Measurements from ENCODE around the gene SURF1. TPM values are rescaled to one million over a fixed set of nuclear protein-coding genes. Genes with fewer than 3 reads are reported as not detected.
A peak's percentile ranks its signal among the peaks of the same experiment; 100 is the strongest.

The SURF1 gene
- total RNA-seq, 1 donor from 2014 or later = 40.8 TPM

- TF ChIP-seq, protein P1, sequence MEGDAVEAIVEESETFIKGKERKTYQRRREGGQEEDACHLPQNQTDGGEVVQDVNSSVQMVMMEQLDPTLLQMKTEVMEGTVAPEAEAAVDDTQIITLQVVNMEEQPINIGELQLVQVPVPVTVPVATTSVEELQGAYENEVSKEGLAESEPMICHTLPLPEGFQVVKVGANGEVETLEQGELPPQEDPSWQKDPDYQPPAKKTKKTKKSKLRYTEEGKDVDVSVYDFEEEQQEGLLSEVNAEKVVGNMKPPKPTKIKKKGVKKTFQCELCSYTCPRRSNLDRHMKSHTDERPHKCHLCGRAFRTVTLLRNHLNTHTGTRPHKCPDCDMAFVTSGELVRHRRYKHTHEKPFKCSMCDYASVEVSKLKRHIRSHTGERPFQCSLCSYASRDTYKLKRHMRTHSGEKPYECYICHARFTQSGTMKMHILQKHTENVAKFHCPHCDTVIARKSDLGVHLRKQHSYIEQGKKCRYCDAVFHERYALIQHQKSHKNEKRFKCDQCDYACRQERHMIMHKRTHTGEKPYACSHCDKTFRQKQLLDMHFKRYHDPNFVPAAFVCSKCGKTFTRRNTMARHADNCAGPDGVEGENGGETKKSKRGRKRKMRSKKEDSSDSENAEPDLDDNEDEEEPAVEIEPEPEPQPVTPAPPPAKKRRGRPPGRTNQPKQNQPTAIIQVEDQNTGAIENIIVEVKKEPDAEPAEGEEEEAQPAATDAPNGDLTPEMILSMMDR (conservative IDR thresholded peaks at IDR 0.05) = no peak
- H3K9me3 Mint-ChIP-seq = no peaks in the 10 kb centered on the region
- no peaks in the 10 kb centered on the region for H3K36me3 Mint-ChIP-seq
- no peak overlapping the region for H3K4me3 Mint-ChIP-seq
- H3K27ac Mint-ChIP-seq = no peak overlapping the region
- DNase-seq (ENCODE audit: extremely low spot score, unreplicated experiment) = no peak
- no peaks in the 10 kb centered on the region for H3K27me3 Mint-ChIP-seq
- H3K4me1 Mint-ChIP-seq (ENCODE audit: unreplicated experiment) = no peaks in the 10 kb centered on the region
These were observed 27.2 kb upstream of the SURF1 start for GRCh38 chr9:133383438-133383837.

DNA sequence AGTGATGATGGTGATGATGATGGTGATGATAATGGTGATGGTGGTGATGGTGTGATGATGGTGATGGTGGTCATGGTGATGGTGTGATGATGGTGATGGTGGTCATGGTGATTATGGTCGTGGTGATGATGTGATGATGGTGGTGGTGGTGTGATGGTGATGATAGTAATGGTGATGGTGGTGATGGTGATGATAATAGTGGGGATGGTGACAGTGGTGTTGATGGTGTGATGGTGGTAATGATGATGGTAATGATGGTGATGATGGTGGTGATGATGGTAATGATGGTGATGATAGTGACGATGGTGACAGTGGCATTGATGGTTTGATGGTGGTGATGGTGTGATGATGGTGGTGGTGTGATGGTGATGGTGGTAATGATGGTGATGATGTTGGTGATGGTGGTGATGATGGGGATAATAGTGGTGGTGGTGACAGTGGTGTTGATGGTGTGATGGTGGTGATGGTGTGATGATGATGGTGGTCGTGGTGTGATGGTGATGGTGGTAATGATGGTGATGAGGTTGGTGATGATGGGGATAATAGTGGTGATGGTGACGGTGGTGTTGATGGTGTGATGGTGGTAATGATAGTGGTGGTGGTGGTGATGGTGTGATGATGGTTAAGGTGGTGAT, 26.3 kb upstream of the SURF1 start:
- Mint-ChIP-seq H3K36me3 (no peaks in the 10 kb centered on the region), H3K27me3 (no peaks in the 10 kb centered on the region), H3K4me3 (no peak overlapping the region), H3K4me1 (ENCODE audit: unreplicated experiment) (no peaks in the 10 kb centered on the region), H3K27ac (no peak overlapping the region), H3K9me3 (no peaks in the 10 kb centered on the region)
- TF ChIP-seq, protein P1 (conservative IDR thresholded peaks at IDR 0.05) = no peak
- no peak for DNase-seq (ENCODE audit: extremely low spot score, unreplicated experiment)

DNA sequence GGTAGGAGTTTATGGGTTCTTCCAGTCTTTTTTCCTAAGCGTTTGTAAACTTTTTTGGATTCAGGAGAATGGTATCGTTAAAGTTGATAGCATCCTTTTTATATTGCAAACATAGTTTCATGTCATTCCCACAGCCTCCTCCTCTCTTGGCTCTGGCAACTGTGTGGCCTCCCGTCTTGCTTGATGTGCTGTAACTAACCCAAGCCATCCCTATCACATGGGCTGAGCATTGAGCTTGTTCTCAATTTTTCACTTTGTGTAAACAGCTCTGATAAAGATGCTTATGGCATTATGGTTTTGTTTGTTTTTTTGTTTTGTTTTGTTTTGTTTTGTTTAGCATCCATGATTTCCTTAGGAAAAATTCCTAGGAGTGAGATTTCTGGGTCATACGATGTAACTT, 24.4 kb upstream of the SURF1 start:
- no peak for DNase-seq (ENCODE audit: extremely low spot score, unreplicated experiment)
- no peaks in the 10 kb centered on the region for H3K36me3 Mint-ChIP-seq
- no peaks in the 10 kb centered on the region for H3K9me3 Mint-ChIP-seq
- no peak overlapping the region for H3K27ac Mint-ChIP-seq
- H3K4me1 Mint-ChIP-seq (ENCODE audit: unreplicated experiment) = no peaks in the 10 kb centered on the region
- H3K4me3 Mint-ChIP-seq = no peak overlapping the region
- TF ChIP-seq, protein P1 (conservative IDR thresholded peaks at IDR 0.05) = no peak
- H3K27me3 Mint-ChIP-seq = no peaks in the 10 kb centered on the region

DNA sequence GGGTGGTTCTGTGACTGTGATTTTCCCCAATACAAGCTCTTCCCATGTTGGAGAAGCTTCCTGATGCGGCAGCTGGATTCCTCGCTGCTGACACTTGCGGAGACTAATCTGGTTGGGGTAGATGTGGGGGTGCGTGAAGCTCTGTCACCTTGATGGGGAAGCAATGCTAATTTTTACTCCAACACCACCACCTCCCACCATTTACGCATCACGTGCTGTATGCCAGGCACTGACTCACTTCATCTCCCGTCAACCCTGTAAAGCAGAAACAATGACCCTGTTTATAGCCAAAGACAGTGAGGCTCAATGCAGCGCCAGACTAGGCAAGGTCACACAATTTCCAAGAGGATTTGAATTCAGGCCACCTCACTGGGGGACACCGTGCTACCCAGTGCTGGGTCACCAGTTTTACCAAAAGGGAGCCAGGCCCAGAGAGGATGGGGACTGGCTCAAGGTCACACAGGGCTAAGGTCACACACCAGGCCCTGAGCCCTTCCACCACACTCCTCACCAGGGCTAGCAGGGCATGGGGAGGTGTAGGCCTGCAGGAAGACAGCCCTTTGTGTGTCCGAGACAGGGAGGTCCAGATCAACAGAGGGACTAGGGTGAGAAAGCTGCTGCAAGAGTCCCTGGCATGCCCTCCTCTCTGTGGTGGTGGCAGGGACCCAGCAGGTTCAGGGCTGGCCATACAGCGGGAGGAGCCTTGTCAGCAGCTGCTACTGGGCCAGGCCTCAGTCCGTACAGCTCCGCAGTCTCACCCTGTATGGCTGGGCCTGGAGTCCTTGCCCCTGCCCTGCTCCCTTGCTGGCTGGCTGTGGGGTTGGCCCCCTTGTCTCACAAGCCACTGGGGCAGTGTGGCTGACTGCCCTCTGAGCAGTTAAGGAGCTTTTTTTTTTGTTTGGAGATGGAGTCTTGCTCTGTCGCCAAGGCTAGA, 23.1 kb upstream of the SURF1 start:
- peaks cover 4% of the 10 kb centered on the region for H3K36me3 Mint-ChIP-seq

GRCh38 chr9:133378408-133378962, 22.2 kb upstream of the SURF1 start:
- H3K4me3 Mint-ChIP-seq = peak overlapping the region; percentile 55
- peaks cover 4% of the 10 kb centered on the region for H3K36me3 Mint-ChIP-seq
- peaks cover 7% of the 10 kb centered on the region for H3K4me1 Mint-ChIP-seq (ENCODE audit: unreplicated experiment)
- H3K27ac Mint-ChIP-seq = no peak overlapping the region
- no peaks in the 10 kb centered on the region for H3K9me3 Mint-ChIP-seq
- DNase-seq (ENCODE audit: extremely low spot score, unreplicated experiment) = no peak
- no peaks in the 10 kb centered on the region for H3K27me3 Mint-ChIP-seq
- TF ChIP-seq, protein P1 (conservative IDR thresholded peaks at IDR 0.05) = no peak

More for the DNA sequence above, 23.1 kb upstream of the SURF1 start:
- Mint-ChIP-seq H3K9me3 (no peaks in the 10 kb centered on the region), H3K4me3 (no peak overlapping the region), H3K27ac (no peak overlapping the region), H3K4me1 (ENCODE audit: unreplicated experiment) (peaks cover 7% of the 10 kb centered on the region), H3K27me3 (no peaks in the 10 kb centered on the region)
- TF ChIP-seq, protein P1 (conservative IDR thresholded peaks at IDR 0.05) = no peak
- DNase-seq (ENCODE audit: extremely low spot score, unreplicated experiment) = no peak
